Nephron (organoid): Measurements from ENCODE around the gene DYSF.

Source experiments
- H3K27ac Mint-ChIP-seq, 3 experiments: 2 replicates each; pipeline ENCODE4 v1.8.0; 2020; ENCODE audit warnings: mixed read lengths in 3 of 3, mild to moderate bottlenecking in 2 of 3, moderate library complexity in 1 of 3
- H3K27me3 Mint-ChIP-seq: 2 replicates; pipeline ENCODE4 v1.8.0; 2021; ENCODE audit warnings: low read depth, mild to moderate bottlenecking, moderate library complexity, mixed read lengths
- H3K36me3 Mint-ChIP-seq: 2 replicates; pipeline ENCODE4 v1.8.0; 2020; ENCODE audit warnings: low read depth, mixed read lengths
- H3K4me1 Mint-ChIP-seq: 2 replicates; pipeline ENCODE4 v1.8.0; 2020; ENCODE audit warnings: mixed read lengths
- H3K4me3 Mint-ChIP-seq, 3 experiments: 2 replicates each; pipeline ENCODE4 v1.8.0; 2020; ENCODE audit warnings: mild to moderate bottlenecking in 3 of 3, mixed read lengths in 3 of 3, moderate library complexity in 2 of 3
- H3K9me3 Mint-ChIP-seq: 2 replicates; pipeline ENCODE4 v1.8.0; 2020; ENCODE audit warnings: mixed read lengths
- CTCF ChIP-seq, 3 experiments: fragments of 200-600 bp; sonication (generic); IDR thresholded peaks; one replicate each; pipeline ENCODE4 v1.5.0; 2021; ENCODE audit warnings: antibody characterized with exemption in 3 of 3; ENCODE audit not compliant: unreplicated experiment in 3 of 3

The DYSF gene

GRCh38 chr2:71575966-71576365 lies 122.6 kb downstream of the DYSF start:
- TF ChIP-seq CTCF (IDR thresholded peaks at IDR 0.05; ENCODE audit: unreplicated experiment in 3 of 3): no peak
- Mint-ChIP-seq H3K27me3 (peaks cover 13% of the 10 kb centered on the region), H3K36me3 (no peaks in the 10 kb centered on the region), H3K9me3 (no peaks in the 10 kb centered on the region), H3K4me1 (no peaks in the 10 kb centered on the region), H3K4me3 (no peak overlapping the region), H3K27ac (no peak overlapping the region)

GRCh38 chr2:71576541-71576940 lies 123.2 kb downstream of the DYSF start:
- peaks cover 13% of the 10 kb centered on the region for H3K27me3 Mint-ChIP-seq
- H3K36me3 Mint-ChIP-seq: no peaks in the 10 kb centered on the region
- no peaks in the 10 kb centered on the region for H3K4me1 Mint-ChIP-seq
- H3K9me3 Mint-ChIP-seq: no peaks in the 10 kb centered on the region
- H3K27ac Mint-ChIP-seq: no peak overlapping the region
- H3K4me3 Mint-ChIP-seq: no peak overlapping the region
- TF ChIP-seq CTCF (IDR thresholded peaks at IDR 0.05; ENCODE audit: unreplicated experiment in 3 of 3): no peak

- TF ChIP-seq CTCF (IDR thresholded peaks at IDR 0.05; ENCODE audit: unreplicated experiment in 3 of 3): no peak
- Mint-ChIP-seq H3K36me3 (no peaks in the 10 kb centered on the region), H3K4me1 (no peaks in the 10 kb centered on the region), H3K27ac (no peak overlapping the region), H3K9me3 (no peaks in the 10 kb centered on the region), H3K4me3 (no peak overlapping the region), H3K27me3 (peaks cover 13% of the 10 kb centered on the region)
These were observed 123.8 kb downstream of the DYSF start for GRCh38 chr2:71577209-71577608.

GRCh38 chr2:71578767-71579342 lies 125.5 kb downstream of the DYSF start:
- no peaks in the 10 kb centered on the region for H3K9me3 Mint-ChIP-seq
- H3K27me3 Mint-ChIP-seq: peaks cover 18% of the 10 kb centered on the region
- H3K4me1 Mint-ChIP-seq: no peaks in the 10 kb centered on the region

GRCh38 chr2:71581026-71581425 lies 127.7 kb downstream of the DYSF start:
- TF ChIP-seq CTCF (IDR thresholded peaks at IDR 0.05; ENCODE audit: unreplicated experiment in 3 of 3): no peak
- H3K4me3 Mint-ChIP-seq: no peak overlapping the region
- no peak overlapping the region for H3K27ac Mint-ChIP-seq
- no peaks in the 10 kb centered on the region for H3K36me3 Mint-ChIP-seq
- H3K27me3 Mint-ChIP-seq: peaks cover 27% of the 10 kb centered on the region
- no peaks in the 10 kb centered on the region for H3K9me3 Mint-ChIP-seq
- H3K4me1 Mint-ChIP-seq: no peaks in the 10 kb centered on the region

More at GRCh38 chr2:71578767-71579342, 125.5 kb downstream of the DYSF start:
- TF ChIP-seq CTCF (IDR thresholded peaks at IDR 0.05; ENCODE audit: unreplicated experiment in 3 of 3): no peak
- H3K4me3 Mint-ChIP-seq: no peak overlapping the region
- H3K36me3 Mint-ChIP-seq: no peaks in the 10 kb centered on the region
- no peak overlapping the region for H3K27ac Mint-ChIP-seq

GRCh38 chr2:71583876-71584275 lies 130.5 kb downstream of the DYSF start:
- no peak for TF ChIP-seq CTCF (IDR thresholded peaks at IDR 0.05; ENCODE audit: unreplicated experiment in 3 of 3)
- Mint-ChIP-seq H3K27me3 (peaks cover 21% of the 10 kb centered on the region), H3K4me1 (no peaks in the 10 kb centered on the region), H3K36me3 (no peaks in the 10 kb centered on the region), H3K27ac (no peak overlapping the region), H3K4me3 (no peak overlapping the region), H3K9me3 (no peaks in the 10 kb centered on the region)
